CD4-positive, alpha-beta T cell treated with Interleukin-10 for 1 hour (primary cell): ENCODE results near the gene STK10.
A peak's percentile ranks its signal among the peaks of the same experiment; 100 is the strongest.
"Not testable (repeated sequence)": the region's sequence is repeated elsewhere in the genome, so short reads cannot be mapped to it uniquely, and the experiment has no call there.

Source experiments
- DNase-seq: peaks from one replicate; pipeline ENCODE4 v3.0.0-alpha.2; 2020

Gene STK10

DNA sequence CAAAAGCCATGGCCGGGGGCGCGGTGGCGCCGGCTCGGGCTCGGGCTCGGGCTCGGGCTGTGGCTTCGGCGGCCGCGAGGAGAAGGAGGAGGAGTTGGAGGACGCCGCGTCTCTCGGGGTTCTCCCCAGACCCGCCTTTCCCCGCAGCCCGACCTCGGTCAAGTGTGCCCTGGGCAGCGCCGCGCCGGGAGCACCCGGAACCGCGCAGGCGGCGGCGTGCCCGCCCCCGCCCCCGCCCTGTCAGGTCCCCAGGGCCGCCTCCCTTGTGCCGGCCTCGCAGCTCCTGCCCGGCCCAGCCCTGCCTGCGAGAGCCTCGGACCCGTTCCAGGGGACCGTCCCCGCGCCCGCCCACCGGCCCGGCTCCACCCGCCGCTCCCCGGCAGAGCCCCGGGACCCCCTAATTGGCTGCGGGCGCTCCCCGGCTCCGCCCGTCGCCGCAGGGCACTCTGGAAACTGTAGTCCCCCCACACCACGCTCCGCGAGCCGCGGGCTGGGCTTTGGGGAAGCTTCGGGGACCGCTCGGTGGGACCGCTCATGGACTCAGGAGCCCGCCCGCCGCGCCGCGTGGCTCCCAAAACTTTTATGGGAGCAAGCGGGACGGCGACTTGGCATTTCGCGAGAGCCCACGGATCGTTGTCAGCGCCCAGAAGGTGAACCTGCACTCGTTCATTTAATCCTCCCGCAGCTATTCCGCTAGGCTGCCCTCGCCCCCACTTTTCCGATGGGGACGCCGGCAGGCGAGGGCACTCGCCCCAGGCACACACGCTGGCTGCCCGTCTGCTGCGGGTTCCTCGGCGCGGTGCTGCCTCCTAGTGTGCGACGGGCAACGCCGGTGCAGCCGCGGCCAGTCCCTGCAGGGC lies at the start of gene STK10:
Gene STK10 (minus strand): TSS at position 192 of the 860 bp plus-strand sequence. CDS start 182 bp downstream, at position 10.
- peak; percentile 91 for DNase-seq

DNA sequence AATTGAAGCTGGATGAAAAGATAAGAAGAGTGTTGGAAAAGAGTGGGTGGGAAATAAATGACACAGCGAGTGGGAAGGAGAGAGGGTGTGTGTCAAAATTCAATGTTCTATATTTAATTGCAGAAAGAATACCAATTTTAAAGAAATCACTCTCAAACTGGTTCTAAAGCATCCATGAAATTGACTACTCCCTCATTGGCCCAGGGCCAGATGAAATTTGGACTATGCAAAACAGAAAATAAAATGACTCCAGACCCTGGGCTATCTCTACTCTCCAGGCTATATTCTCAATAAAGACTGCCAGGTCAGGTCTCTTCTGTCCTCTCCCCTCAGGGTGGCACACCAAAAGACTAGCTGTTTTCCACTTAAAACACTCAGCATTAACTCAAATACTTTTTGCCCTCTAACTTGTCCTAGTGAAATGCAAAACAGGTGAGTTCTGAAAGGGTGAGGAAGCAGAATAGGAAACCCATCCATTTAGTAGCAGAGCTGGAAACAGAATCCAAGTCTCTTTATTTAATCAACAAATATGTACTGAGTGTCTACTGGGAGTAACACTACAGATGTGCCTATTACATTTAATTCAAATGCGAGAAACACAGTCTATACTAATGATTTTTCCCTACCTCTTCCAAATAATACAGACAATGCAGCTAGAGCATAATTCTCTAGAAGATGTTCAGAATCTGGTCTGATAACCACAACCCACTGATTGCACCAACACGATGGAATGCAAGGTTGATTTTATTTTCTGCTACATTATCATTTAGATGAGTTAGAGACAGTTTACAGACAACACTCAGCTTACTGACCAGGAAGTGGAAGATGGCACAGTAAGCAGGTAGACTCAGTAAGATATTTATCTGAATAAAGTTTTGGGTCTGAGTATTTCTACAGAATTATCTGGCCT lies 48.1 kb upstream of the STK10 start:
- DNase-seq, result no peak

DNA sequence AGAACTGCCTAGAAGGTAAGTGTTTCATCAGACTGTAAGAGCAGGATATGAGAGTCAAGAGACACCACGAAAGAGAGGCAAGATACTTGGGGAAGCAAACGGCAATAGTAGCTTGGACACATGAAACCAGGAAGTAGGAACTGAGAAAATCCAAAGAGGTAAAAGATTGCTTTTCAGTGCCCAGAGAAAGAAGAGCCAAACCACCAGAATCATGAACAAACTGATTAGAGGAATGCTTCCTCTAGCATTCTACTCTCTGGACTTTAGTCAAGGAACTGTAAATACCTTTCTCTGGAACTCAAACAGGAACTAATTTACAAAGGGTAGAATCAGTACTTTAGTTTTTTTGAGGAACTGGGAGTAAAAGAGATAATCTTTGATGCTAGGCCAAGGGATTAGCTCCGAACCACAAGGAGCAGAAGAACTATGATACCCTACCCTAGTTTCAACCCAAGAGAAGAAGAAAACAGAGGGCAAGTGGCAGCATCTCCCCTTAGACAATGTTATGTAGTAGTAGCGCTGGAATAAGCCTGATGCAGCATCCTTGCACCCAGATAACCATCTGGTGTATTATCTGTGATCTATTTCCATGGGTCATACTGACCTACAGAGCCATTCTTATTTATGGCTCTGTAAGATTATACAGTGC lies 47.2 kb upstream of the STK10 start:
- DNase-seq, result no peak

DNA sequence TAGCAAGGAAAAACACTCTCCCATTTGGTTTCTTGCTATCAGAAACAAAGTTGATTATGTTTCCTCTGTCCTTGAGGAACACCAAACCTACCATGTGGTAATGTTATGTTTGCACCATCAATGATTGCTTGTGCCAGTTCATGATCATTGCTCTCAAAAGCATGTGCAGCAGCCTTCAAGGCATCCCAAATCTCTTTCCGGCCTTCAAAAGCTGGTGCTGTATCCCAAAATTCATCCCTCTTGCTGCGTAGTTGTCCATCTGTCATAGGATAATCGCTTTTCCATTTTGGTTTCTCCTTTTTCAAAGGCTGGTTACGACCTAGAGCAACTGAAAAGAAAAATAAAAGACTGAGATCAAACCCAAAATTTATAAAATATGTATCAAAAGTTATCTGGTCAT lies 46.0 kb upstream of the STK10 start:
- DNase-seq, result no peak

DNA sequence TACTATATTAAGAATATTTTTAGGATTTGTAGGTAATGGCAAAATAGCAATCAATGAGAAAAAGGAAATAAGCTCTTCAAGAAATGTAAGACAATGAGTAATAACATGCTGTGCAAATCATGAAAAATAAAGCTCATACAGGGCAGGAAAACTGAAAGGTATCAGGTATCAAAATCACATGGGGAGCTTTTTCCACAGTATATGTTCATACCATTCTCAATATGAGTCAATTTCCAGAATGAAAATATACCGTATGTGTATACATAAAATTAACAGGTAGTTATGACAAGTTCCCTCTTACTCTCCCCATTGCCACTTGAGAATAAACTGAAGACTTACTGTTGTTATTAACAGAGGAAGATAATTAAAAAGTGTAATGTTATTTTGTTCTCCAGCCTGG lies 41.9 kb upstream of the STK10 start:
- DNase-seq, result no peak

DNA sequence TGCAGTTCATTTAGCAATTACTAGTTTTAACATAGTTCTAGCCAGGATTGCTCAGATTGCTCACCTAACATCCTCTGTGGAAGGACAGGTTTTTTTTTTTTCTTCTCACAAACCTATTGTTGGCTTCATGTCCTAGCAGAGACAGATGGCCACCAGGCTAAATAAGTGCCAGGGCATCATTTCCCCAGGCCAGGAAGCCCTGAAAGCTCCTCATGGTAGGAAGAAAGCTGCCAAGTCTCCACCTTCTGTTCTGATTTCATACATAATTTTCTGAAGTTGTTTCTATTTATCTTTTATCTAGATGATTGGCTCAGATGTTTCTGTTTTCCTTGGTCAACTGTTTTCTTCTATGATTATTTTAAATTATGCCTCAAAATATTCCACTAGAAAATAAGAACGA lies 37.0 kb upstream of the STK10 start:
- no peak for DNase-seq

DNA sequence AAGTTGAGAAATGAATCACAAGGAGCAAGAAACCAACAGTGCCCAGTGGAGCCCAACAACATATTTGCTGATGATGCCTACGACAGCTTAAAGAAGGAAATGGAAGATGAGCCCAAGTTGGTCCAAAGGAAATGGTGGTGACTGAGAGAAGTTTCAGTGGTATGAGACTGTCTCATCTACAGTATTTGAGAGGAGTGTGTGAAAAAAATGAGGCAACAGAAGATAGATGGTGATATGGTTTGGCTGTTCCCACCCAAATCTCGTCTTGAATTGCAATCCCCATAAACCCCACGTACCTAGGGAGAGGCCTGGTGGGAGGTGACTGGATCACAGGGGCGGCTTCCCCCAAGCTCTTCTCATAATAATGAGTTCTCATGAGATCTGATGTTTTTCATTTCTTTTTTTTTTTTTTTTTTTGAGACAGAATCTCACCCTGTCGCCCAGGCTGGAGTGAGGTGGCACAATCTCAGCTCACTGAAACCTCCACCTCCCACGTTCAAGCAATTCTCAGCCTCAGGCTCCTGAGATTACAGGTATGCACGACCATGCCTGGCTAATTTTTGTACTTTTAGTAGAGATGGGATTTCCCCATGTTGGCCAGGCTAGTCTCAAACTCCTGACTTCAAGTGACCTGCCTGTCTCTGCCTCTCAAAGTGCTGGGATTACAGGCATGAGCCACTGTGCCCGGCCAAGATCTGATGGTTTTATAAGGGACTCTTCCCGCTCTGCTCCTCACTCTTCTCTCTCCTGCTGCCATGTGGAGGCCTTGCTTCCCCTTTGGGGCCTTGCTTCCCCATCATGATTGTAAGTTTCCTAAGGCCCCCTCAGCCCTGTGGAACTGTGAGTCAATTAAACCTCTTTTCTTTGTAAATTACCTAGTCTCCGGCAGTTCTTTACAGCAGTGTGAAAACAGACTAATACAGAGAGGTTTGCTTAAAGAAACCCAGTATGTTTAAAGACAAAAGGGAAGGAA lies 36.2 kb upstream of the STK10 start:
- no peak for DNase-seq

DNA sequence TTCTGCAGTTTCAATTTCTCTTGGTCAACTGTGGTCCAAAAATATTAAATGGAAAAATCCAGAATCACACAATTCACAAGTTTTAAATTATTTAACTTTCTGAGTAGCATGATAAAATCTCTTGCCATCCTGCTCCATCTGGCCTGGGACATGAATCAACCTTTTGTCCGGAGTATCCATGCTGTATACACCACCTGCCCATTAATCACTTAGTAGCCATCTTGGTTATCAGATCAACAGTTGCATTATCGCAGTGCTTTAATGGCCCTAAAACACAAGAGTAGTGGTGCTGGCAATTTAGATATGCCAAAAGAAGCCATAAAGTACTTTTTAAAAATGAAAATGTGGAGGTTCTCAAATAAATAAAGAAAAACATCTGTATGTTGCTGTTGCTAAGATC lies 31.3 kb upstream of the STK10 start:
- no peak for DNase-seq

DNA sequence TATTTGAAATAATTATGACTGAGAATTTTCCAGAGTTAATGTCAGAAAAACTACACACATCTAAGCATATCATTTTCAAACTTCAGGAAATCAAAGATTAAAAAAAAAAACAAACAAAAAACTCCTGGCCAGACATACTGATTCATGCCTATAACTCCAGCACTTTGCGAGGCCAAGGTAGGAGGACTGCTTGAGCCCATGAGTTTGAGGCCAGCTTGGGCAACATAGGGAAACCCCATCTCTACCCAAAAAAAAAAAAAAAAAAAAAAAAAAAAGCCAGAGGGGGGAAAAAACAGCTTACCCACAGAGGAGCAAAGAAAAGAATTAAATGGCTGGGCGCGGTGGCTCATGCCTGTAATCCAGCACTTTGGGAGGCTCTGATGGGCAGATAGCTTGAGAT lies 28.3 kb upstream of the STK10 start:
- DNase-seq, result no peak

DNA sequence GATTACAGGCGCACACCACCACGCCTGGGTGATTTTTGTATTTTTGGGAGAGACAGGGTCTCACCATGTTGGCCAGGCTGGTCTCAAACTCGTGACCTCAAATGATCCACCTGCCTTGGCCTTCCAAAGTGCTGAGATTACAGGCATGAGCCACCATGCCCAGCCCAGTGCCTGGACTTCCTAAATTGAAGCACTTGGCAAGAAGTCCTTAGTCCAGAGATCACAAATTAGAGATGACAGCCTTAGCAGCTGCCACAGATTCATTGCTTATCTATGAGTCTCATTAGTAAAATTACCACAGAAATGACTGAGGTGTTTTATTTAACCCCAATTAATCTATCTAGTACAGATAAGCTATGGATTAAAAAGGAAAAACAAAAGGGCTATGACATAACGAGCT lies 25.1 kb upstream of the STK10 start:
- no peak for DNase-seq

DNA sequence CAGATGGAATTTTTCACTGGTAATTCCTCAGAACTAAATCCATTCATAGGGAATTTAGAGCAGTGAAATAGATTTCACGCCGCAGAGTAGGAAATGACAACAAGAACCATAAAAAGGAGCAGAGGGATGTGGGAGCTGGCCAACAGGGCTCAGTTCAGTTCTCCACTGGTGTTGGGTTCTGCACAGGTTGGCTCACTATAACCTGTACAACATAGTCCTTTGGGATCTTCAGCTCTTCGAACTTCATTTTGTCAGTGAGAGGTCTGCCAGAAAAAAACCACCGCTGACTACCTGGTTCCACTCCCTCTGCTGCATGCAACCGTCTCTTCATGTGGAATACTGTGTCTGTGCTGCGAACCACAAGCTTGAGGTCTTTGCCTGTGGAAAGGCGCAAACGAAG lies 23.7 kb upstream of the STK10 start:
- DNase-seq, result no peak

DNA sequence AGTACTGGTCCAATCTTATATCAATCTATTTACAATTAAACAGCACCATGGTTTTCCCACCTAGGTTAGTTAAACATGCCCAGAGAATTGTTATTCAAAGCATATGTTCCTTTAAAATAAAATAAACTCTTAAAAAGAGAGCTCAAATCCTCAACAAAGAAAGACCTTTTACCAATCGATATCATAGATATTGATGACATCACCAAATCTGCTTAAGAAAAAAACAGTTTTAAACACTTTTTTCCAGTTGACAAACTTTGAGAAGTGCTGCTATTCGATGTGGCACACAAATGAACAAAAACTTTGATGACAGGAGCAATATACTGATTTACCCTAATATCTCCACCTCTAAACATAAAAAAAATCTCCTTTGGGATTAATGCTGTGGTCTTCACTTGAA lies 21.7 kb upstream of the STK10 start:
- no peak for DNase-seq

DNA sequence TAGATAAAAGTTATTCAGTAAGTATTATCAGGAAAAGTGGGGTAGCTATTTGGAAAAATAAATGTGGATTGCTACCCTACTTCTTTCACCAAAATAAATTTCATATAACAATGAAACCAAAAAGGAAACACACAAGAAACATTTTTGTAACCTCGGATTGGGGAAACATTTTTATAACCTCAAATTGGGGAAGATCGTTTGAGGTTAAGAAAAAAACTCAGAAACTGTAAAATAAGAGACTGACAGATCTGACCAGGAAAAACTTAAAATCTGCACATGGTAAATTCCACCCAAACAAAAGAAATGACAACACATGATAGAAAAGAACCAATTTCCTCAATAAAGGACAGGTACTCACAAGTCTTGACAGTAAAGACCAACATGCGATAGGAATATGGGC lies 19.5 kb upstream of the STK10 start:
- no peak for DNase-seq

DNA sequence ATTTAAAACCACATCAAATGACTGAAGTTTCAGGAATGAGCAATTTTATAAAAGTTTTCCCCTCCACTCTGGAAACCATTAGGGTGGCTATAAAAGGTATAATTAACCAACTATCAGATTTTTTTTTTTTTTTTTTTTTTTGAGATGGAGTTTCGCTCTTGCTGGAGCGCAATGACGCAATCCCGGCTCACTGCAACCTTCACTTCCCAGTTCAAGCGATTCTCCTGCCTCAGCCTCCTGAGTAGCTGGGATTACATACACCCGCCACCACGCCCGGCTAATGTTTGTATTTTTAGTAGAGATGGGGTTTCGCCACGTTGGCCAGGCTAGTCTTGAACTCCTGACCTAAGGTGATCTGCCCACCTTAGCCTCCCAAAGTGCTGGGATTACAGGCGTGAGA lies 18.0 kb upstream of the STK10 start:
- not testable (repeated sequence) for DNase-seq

DNA sequence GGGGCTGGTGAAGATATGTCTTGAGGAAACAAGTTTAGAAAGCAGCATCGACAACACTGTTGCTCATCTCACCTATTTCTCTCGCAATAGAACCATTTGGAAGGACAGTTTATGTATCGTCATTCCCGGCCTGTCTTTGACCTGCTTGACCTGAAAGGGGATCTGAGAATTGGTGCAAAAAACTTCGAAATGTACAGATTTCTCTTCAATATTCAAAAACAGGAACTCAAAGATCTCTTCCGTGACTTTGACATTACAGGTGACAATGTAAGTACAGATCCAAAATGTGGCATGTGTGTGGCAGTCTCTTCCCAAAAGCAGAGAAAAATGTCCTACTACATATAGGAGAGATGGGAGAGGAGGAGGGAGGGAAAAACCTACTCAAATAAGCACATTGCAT lies 12.5 kb upstream of the STK10 start:
- no peak for DNase-seq

DNA sequence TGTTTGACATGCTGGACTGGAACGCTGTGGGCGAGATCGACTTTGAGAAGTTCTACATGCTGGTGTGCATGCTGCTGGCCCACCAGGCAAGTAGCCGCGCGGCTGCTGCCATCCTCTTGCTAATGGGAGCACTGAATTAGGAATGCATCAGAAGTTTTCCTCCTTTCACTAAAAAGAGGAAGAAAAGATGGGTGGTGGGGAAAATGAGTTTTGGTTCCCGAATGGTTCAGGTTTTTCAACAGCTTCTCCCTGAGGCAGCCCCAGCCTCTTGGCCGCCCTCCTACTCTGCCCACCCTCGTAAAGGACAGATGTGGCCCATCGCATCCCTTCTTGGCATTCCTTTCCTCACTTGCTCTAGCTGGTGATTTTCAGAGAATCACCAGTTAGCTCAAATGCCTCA lies 11.4 kb upstream of the STK10 start:
- no peak for DNase-seq

DNA sequence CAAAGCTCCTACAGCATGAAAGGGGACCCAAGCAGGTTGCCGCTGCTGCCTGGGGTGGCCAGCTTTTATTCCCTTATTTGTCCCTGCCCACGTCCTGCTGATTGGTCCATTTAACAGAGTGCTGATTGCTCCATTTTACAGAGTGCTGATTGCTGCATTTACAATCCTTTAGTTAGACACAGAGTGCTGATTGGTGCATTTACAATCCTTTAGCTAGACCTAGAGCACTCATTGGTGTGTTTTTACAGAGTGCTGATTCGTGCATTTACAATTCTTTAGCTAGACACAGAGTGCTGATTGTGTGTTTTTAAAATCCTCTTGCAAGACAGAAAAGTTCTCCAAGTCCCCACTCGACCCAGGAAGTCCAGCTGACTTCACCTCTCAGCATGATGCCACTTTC lies 9.8 kb upstream of the STK10 start:
- DNase-seq, result not testable (repeated sequence)

DNA sequence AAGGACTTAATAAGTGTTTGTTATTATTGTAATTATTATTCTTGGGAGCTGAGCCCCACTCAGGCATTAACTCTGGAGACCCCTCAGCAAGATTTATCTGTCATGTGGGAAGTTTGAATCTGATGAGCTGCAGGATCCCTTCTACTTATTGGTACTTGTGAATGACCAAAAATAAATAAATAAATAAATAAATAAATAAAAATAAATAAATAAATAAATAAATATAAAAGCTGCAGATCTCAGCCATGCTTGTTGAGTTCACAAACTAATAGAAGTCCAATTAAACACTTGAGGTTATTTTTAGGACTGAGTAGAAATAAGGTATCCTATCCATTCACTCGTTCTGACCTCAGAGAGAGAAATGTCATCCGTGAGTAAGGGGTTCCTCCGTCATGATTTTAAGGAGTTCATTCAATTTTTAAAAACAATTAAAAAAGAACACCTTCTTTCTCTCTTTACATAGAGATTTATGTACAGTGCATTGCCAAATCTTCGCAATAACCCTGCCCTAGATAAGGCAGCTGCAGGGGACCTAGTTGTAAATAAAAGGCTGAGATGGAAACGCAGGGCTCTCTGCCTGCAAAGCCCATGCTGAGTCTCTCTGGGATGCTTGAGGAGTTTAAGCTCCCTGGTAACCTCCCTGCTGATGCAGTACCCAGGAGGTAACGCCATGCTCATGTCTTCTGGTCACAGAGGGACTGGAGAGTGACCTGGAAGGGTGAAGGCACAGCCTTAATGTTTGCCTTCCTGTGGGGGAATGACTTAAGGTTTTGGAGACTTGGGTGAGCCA lies 7.2 kb upstream of the STK10 start:
- no peak for DNase-seq

DNA sequence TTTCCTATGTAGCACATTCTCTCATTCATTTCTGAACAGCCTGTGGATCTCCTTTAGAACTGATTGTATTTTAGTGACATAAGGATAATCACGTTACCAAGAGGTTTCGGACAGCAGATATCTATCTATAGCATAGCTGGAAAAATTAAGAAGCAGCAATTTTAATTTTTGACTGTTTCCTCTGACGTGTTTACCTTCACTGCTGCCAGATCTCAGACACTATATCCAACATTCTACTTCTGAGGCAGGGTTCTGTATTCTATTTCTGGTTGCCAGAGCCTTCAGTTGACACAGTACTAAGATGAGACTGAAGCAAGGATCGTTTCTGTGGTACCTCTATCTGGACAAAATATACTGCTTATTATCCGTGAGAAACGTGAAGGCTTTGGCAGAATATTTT lies 5.8 kb upstream of the STK10 start, which contains the start of gene EFCAB9:
Gene EFCAB9 (plus strand): TSS at position 301 of the 400 bp plus-strand sequence. CDS start 1 bp downstream, at position 302.
- no peak for DNase-seq

DNA sequence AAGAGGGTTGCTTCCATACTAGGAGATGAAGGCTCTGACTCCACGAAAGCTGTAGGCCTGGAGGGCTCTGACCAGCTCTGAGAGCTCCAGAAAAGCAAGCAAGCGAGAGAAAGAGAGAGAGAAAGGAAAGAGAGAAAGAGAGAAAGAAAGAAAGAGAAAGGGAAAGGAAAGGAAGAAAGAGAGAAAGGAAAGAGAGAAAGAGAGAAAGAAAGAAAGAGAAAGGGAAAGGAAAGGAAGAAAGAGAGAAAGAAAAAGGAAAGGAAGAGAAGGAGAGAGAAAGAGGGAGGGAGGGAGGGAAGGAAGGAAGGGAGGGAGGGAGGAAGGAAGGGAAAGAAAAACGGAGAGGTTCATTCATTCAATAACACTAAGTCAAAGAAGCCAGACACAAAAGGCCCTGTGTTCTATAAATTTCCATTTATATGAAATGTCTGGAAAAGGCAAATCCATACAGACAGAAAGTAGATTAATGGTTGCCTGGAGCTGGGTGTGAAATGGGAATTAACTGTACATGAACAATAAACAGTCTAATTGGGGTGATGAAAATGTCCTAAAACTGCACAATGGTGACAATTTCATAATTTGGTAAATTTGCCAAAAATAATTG lies 1.8 kb upstream of the STK10 start:
- no peak for DNase-seq
